Effector CD8-positive, alpha-beta T cell (primary cell): ENCODE results near the gene BOLA2B.
"Not testable (repeated sequence)": the region's sequence is repeated elsewhere in the genome, so short reads cannot be mapped to it uniquely, and the experiment has no call there.

Experiments
- DNase-seq: peaks from one replicate; lab custom pipeline; 2025; lab: John Stamatoyannopoulos, UW
- total RNA-seq, 4 experiments: gene quantifications; one replicate each; lab custom pipeline; 2026; lab: John Stamatoyannopoulos, UW

The BOLA2B gene
- 0 reads per million in 4 experiments for total RNA-seq

DNA sequence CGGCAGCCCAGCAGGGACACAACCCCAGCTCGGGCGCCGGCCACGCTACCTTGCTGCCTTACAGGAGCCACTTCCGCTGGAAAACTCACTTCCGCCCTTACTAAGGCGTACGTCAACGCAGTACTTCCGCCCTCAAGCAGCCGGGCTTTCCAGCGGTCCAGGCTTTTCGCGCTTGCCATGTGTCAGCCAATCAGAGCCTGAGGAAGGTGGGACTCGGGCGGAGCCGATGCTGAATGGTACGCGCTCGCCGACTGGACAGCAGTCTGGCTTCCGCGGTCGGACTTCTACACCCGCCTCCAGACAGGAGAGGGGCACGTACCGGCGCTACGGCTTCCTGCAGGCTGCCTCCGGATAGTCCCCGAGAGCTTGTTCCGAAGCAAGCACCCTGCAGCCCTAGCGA, at the start of gene BOLA2B, which contains the start of gene SLX1A:
BOLA2B (minus strand) TSS at position 52 of the 400 bp plus-strand sequence. CDS start 71 bp downstream, outside the sequence.
SLX1A (plus strand) TSS at position 261 of the 400 bp plus-strand sequence. CDS start 210 bp downstream, outside the sequence.
- DNase-seq, result not testable (repeated sequence)

DNA sequence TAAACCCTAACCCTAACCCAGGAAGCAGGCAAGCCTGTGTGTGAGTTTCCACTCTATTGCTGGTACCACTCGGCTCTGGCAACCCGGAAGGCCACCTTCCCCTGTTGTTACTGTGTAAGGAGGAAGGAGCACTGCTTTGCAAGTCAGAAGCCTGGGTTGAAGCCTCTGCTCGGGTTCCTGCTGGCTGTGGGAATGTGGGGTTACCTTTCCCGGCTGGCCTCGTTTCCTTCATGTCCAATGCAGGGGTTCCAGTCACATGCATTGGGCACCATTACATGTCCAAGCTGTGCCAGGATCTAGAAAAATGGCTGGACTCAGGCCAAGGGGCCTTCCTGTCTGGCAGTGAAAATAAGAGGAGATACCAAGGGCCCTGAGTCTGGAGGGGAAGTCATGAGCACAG, 23.6 kb upstream of the BOLA2B start:
- DNase-seq, result not testable (repeated sequence)

DNA sequence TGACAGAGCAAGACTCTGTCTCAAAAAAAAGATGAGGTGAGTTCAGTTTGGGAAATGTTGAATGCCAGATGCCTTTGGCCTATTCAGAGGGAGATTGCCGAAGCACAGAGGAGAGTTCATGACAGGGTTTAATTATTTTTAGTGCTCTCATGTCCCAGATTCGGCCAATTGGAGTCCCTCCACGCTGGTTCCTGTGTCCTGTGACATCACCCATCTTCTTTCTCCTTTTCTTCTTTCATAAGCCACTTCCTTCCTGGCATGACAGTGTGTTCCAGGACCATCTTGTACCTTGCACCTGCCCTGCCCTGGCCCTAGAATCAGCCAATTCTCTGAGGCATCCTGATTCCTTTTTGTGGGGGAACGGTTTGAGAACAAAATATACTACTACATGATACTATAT, 17.9 kb upstream of the BOLA2B start:
- DNase-seq, result not testable (repeated sequence)

DNA sequence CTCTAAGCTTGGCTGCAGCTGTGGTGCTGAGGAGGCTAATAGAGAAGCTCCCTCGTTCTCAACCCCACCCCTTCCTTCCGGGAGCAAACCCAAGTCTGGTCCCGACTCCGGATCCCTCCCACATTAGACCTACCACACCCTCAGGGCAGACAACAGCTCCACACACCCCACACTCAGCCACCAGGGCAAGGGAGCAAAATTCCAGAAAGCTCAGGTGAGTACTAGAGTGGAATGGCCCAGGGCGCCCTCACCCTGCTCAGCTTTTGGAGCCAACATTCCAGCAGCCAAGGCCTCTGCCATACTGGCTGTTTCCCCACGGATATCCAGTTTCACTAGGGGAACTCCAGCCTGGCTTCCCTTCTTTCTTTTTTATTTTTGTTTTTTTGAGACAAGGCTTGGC, 15.6 kb upstream of the BOLA2B start:
- not testable (repeated sequence) for DNase-seq

DNA sequence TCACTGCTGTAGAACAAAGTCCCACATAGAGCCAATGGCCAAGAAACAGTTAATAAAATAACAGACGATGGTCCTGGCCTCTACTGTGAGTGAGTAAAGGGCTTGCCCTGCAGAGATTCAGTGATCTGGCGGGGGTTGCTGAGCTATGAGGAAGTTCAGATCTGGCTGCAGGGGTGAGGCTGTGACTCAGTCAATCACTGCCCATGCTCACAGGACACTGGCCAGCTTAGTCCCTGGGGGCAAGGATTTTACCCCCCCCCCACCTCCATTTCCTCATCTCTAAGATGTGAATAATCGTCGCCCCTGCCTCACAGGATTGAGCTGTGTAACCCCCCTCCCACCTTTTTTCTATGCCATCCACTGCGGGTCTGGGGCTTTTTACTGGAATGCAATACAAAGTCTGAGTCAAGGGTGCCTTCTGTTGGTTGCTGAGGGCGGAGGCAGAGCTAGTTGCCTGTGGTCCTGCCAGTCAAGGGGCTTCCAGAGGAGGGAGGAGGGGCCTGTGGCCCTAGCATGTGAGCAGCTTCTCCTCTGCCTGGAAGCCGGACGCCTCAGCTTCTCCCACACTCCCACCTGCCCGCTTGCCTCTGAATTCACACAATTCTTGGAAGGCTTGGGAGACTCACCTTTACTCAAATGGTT, 13.7 kb upstream of the BOLA2B start:
- not testable (repeated sequence) for DNase-seq

DNA sequence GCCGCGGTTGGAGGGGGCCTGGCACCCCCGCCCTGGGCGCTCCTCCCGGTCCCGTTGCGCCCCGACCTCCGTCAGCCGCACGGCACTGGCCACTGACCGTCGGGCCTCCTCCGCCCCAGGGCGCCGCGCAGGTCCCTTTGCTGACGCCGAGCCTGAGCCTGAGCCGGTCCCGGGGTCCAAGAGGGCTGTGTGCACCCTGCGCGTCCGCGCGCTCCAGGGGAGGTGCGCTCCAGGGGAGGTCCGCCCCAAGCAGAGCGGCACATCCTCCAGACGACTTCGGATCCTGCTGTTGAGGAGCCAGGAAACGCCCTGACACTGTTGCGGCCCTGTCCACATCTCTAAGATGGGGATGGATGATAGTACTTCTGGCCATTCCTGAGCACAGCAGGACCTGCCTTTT, 12.8 kb upstream of the BOLA2B start:
- not testable (repeated sequence) for DNase-seq

DNA sequence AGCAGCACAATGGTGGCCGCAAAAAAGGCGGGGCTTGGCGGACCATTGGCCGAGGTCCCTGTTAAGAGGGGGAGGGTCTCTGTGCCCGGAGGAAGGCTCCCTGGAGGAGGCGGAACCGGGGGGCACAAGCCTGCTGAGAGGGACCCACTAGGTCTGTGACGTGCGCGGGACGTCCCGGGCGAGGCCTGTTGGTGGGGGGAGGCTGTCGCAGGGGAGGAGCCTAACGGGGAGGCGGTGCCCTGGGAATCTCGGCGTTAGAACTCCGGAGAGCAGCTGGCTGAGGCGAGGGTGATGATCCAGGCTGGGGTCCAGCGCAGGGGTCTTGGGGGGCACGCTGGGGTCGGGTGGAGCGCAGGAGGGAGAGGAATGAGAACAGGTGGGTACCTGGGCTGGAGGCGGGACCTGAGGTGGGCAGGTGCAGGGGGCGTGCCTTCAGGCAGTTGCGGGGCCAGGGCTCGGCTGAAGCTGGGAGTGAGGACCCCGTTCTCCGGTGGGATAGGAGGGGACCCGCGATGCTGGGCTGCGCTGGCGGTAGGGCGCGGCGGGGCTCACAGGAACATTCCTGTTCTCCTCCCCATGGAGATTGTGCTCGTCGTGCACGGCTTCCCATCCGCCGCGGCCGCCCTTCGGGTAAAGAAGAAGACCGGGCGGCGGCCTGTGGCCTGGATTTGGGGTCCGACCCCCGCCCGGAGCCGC, 12.2 kb upstream of the BOLA2B start:
- DNase-seq, result not testable (repeated sequence)

DNA sequence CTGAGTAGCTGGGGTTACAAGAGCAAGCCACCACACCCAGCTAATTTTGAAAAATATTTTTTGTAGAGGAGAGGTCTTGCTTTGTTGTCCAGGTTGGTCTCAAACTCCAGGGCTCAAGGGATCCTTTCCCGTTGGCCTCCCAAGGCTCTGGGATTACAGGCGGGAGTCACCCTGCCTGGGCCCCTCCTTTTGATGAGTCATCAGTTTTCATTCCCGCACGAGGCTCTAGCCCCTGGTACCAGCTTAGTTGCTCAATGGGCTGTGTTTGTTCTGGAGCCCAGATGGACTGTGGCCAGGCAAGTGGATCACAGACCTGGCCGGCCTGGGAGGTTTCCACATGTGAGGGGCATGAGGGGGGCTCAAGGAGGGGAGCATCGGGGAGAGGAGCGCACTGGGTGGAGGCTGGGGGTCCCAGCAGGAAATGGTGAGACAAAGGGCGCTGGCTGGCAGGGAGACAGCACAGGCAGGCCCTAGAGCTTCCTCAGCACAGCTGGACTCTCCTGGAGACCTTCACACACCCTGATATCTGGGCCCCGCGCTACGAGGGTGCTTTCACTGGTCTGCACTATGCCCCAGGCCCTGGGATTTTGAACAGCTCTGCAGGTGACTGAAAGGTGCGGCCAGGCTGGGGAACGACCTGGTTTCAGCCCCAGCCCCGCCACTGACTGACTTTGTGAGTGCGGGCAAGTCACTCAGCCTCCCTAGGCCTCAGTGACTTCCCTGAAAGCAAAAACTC, 6.3 kb upstream of the BOLA2B start:
- not testable (repeated sequence) for DNase-seq

DNA sequence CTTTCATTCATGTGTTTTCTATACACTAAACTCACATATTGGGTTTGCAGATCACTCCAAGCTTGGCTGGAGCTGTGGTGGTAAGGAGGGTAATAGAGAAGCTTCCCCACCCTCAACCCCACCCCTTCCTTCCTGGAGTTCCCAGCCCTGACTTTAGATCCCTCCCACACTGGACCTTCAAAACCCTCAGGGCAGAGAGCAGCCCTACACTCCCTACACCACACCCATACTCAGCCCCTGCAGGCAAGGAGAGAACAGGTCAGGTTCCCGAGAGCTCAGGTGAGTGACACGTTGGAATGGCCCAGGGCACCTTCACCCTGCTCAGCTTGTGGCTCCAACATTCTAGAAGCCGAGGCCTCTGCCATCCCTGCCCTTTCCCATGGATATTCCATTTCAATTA, 5.6 kb upstream of the BOLA2B start, which contains the start of gene SULT1A3:
SULT1A3 (plus strand) TSS at position 207 of the 400 bp plus-strand sequence. CDS start 1,474 bp downstream, outside the sequence.
- not testable (repeated sequence) for DNase-seq

DNA sequence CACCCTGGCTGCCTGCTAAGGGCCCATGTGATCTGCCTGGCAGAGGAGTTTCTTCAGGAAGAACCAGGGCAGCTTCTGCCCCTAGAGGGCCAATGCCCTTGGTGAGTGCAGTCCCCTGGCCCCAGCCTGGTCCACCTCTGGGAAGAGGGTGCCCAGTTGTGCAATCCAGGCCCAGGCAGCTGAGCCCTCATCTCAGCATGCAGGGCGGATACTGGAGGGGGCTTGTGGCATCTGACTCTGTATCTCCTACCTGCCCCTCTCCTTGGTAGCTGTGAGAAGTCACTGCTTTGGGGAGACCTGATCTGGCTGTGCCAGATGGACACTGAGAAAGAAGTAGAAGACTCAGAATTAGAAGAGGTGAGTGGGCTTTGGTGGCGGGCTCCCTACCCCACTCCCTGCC, 3.5 kb upstream of the BOLA2B start:
- not testable (repeated sequence) for DNase-seq

DNA sequence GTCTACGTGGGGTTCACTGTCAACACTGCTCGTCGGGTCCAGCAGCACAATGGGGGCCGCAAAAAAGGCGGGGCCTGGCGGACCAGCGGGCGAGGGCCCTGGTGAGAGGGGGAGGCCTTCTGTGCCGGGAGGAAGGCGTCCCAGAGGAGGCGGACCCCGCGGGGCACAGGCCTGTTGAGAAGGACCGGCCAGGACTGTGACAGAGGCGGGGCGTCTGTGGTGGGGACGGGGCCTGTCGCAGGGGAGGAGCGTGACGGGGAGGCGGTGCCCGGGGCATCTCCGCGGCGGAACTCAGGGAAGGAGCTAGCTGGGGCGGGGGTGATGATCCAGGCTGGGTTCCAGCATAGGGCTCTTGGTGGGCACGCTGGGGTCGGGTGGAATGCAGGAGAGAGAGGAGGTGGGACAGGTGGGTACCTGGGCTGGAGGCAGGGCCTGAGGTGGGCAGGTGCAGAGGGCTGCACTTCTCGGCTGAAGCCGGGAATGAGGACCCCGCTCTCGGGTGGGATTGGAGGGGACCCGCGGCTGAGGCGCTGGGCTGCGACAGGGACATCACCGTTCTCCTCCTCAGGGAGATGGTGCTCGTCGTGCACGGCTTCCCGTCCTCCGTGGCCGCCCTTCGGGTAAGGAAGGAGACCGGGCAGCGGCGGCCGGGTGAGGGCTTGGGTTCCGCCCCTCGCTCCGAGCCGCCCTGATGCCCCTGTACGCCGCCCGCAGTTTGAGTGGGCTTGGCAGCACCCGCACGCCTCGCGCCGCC, 883 bp upstream of the BOLA2B start:
- DNase-seq, result not testable (repeated sequence)

DNA sequence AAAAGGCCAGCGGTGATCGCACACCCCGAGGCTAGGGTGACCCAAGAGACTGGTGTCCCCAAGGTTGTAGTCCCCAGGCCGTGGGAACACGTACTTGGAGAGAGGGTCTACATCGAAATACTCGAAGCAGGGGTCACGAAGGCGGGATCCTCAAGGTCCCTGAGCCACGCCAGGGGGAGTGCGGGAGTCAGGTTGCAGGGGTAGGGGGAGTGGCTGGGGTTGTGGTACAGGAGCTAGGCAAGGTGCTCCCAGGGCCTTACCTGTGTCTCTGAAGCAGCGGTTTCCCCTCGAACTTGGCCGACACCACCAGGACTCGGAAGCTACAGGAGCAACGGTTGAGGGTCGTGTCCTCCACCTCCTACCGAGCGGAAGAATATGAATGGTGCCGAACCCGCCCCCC, 368 bp downstream of the BOLA2B start:
- DNase-seq, result not testable (repeated sequence)

DNA sequence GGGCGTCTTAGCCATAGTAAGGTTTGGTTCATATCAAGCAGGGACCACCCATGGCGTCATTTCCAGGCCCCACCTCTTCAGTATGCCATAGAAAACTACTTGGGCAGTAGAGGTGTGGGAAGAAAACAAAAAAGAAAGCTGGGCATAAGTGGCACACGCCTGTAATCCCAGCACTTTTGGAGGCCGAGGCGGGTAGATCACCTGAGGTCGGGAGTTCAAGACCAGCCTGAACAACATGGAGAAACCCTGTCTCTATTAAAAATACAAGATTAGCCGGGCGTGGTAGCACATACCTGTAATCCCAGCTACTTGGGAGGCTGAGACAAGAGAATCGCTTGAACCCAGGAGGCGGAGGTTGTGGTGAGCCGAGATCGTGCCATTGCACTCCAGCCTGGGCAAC, 2.3 kb downstream of the BOLA2B start:
- DNase-seq, result not testable (repeated sequence)

DNA sequence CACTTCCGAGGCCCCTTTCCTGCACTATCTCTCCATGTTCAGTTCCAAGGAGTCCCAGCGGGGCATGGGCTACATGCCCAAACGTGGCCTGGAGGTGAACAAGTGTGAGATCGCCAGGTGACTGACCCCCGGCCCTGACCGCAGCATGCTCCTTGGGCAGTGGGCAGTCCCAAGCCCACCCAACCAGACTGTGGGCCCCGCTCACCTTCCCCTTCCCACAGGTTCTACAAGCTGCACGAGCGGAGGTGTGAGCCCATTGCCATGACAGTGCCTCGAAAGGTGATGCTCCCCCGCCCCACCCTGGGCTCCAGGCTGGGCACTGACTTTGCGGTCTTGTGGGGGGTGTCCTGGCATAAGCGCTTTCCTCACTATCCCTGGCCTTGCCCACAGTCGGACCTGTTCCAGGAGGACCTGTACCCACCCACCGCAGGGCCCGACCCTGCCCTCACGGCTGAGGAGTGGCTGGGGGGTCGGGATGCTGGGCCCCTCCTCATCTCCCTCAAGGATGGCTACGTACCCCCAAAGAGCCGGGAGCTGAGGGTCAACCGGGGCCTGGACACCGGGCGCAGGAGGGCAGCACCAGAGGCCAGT, 5.4 kb downstream of the BOLA2B start:
- DNase-seq, result no peak

DNA sequence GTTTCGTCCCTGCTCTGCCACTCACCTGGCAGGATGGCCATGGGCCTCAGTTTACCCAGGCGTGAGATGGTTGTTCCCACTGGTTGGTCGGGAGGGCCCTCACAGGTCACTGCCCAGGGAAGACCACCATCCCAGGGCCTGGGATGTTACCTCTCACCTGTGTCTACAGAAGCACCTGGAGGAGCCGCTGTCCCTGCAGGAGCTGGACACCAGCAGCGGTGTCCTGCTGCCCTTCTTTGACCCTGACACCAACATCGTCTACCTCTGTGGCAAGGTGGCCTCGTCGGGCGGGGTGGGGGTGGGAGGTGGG, 6.0 kb downstream of the BOLA2B start:
- DNase-seq, result no peak

DNA sequence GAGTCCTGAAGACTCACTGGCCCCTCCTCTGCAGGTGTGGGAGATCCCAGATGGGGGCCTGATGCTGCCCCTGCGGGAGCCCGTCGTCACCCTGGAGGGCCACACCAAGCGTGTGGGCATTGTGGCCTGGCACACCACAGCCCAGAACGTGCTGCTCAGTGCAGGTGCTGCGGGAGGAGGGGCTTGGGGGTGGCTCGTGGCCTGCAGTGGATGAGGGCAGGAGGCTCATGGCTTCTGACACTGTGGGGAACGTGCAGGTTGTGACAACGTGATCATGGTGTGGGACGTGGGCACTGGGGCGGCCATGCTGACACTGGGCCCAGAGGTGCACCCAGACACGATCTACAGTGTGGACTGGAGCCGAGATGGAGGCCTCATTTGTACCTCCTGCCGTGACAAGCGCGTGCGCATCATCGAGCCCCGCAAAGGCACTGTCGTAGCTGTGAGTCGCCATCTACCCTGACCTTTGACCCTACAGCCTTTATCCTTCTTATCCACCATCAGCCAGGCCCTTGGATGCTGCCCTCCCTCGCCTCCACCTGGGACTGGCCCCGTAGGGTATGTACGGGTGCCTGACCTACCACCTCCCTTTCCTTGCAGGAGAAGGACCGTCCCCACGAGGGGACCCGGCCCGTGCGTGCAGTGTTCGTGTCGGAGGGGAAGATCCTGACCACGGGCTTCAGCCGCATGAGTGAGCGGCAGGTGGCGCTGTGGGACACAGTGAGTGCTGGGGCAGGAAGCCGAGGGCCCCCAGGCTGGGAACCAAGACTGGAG, 6.5 kb downstream of the BOLA2B start:
- DNase-seq, result peak; percentile 84

DNA sequence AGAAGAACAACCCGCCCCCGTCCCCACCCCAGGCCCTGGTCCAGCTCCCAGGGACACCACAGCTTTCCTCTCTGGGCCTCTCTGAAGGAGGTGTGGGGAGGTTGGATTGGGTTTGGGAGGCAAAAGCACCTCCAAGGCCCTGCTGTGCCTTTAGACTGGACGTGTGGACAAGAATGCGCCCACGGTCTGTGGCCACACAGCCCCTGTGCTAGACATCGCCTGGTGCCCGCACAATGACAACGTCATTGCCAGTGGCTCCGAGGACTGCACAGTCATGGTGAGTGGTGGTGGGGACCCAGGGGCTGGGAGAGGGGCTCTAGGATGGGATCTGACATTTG, 7.1 kb downstream of the BOLA2B start:
- DNase-seq, result no peak

DNA sequence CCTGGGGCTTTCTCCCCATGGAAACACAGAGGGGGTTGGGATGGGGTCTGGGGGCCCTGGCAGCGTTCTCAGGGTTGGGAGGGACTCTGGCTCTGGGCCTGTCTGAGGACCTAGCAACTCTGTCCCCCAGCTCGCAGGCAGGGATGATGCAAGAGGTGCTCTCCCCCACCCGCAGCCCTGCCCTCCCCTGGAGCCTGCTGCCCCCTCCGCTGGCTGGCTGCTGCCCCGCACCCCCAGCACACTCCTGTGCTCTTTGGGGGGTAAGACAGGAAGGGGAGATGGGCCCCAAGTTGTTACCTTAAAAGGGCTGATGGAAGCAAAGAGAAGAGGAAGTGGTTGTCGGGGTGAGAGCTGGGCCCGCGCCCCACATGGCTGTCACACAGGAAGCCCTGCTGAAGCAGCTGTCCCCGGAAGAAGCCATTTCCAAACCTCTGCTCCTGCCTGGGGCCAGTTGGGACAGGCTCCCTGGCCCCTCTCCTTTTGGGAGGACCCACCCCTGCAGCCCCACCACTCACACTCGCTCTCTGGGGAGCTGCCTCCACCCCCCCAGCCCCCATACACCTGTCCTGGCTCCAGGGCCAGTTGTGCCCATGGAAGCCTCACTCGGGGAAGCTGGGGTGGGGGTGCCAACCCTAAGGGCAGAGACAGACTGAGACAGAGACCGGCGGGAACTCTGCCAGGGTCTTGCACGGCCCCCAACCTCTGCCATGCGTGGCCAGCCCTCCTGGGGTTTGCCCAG, 7.6 kb downstream of the BOLA2B start:
- DNase-seq, result peak; percentile 56

DNA sequence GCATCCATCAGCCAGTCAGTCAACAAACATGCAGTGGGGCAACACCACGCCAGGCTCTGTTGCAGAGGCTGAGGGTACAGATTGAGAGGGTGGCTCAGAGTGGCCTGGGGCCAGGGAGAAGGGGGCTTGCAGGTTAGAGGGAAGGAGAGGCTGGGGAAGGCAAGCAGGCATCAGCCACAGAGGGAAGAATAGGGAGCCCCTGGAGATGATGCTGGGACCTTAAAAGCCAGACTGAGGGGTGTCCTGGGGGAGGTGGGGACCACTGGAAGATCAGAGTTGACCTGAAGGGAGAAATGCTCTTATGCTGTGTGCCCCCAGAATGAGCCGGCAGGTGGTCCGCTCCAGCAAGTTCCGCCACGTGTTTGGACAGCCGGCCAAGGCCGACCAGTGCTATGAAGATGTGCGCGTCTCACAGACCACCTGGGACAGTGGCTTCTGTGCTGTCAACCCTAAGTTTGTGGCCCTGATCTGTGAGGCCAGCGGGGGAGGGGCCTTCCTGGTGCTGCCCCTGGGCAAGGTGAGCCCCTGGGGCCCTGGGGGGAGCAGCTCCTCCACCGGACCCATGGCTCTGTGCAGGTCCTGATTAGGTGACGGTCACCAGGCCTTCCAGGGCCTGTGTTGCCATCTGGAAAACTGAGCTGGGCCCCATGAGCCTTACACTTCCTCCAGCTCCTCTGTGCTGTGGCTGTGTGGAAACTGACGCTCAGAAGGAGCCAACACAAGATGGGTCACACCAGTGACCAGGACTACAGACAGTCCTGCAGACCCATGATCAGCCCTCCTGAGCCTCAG, 8.4 kb downstream of the BOLA2B start:
- no peak for DNase-seq
